AG08395 (cell line): ENCODE data around the gene GPM6B.

Source experiments
- DNase-seq: peaks from one replicate; pipeline ENCODE4 v3.0.0; 2012; ENCODE audit warnings: mixed read lengths, low spot score

Gene GPM6B, protein sequence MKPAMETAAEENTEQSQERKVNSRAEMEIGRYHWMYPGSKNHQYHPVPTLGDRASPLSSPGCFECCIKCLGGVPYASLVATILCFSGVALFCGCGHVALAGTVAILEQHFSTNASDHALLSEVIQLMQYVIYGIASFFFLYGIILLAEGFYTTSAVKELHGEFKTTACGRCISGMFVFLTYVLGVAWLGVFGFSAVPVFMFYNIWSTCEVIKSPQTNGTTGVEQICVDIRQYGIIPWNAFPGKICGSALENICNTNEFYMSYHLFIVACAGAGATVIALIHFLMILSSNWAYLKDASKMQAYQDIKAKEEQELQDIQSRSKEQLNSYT

DNA sequence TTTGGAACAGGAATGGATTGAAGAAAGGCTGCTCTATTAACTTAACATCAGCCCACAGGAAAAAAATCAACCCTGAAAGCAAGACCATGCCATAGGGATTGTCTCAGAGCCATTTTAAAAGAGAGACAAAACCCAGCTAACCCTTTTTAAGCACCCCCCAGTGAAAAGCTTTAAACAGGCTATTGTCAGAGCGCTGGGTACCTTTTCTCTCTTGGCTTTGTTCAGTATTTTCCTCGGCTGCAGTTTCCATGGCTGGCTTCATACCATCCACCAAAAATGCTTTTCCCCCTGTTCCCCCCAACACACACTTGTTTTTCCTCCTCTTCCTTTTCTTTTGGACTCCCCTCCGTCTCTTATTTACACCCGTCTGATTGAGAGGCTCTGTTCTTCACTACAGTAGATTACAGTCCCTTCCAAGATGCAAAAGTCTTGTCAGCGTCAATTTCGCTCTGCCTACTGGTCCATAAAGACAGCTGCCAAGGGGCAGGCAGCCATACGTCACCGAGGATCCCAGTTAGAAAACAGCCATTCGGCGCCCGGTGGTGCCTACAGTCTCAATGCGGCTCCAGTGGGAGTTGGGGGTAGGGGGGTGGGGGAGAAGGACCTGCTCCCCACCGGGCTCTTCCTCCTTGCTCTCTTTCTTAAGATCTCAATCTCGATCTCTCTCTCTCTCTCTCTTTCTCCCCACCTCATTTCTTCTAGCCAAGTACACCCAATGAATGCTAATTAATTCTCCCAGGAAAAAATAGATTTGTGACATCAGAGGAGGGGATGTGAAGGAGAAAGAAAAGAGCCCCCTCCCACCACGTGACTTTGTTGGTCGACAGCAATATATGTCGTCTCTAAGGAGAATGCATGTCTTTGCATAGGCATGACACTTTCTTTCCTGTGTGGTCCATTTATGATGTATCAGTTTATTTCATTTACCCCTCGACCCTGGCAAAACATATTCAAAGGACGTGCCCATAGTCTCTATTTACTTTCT is at the start of gene GPM6B:
Gene GPM6B, minus strand, starts transcription at position 451 of the 985 bp plus-strand sequence. Its CDS starts 189 bp downstream, at position 262.
- DNase-seq, result no peak

DNA sequence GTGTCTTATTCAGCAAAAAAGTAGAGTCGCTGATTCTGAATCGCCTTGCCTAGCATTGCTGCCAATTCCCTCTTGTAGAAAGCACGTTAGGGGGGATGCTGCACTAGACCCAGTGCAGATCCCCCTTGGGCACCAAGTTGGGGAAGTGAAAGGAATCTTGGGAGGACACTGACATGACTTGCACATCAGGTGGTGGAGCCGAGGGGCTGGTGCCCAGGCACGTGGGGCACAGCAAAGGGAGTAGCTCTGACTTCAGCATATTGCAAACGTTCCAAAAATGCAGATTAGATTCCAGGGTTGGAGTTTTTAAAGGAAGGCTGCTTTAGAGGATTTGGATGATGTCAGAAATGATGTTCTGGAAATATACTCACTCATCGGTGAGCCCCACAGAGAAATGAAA is 47.4 kb upstream of the GPM6B start:
- DNase-seq, result no peak

DNA sequence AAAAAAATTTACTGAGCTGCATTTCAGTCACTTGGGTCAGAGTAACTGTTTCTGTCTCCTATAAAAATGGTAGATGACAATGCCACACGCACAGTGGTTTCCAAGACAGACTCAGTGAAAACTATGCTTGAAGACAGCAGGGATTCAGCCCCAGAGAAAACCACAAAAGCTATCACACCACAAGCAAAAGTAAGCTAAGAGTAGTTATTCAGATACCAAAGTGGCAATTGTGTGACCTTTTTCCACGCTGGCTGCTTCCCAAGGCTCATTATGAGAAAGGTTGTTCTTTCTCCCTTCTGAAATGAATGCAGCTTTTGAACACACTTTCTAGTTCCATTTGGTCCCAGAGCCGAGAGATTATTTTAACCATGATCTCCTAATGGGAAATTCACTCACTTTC is 46.4 kb upstream of the GPM6B start:
- no peak for DNase-seq

DNA sequence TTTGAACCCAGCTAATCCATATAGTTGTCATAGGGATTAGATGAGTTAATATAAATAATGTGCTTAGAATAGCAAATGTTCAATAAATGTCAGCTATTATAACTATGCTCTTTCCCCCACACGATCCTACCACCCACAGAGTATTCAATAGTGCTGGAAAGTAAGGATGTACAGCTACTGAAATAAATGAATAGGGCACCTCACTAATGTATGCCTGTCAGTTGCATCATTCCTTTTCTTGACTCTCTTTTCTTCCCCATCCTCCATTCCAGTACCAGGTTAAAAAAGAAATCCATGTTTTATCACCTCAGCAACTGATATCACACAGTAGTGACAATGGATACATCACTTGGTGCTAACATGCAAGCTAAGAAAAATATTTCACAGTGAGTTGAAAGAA is 42.8 kb upstream of the GPM6B start:
- DNase-seq, result no peak

DNA sequence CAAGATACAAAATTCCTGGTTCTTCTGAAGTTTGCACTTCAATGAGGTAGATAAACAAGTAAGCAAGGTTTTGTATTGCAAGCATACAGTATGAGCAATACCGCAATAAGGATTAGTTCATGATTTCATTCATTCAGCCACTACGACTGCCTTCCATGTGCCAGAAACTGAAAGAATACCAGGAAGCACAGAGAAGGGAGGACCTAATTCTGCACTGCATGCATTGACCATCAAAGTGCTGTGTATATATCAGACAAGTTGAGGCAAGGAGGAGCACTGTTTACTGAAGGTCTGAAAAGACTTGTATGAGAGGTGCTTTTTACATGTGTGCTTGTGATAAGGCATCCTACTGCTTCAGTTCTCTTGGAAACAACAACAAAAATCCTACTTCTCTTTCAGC is 40.9 kb upstream of the GPM6B start:
- DNase-seq, result no peak

DNA sequence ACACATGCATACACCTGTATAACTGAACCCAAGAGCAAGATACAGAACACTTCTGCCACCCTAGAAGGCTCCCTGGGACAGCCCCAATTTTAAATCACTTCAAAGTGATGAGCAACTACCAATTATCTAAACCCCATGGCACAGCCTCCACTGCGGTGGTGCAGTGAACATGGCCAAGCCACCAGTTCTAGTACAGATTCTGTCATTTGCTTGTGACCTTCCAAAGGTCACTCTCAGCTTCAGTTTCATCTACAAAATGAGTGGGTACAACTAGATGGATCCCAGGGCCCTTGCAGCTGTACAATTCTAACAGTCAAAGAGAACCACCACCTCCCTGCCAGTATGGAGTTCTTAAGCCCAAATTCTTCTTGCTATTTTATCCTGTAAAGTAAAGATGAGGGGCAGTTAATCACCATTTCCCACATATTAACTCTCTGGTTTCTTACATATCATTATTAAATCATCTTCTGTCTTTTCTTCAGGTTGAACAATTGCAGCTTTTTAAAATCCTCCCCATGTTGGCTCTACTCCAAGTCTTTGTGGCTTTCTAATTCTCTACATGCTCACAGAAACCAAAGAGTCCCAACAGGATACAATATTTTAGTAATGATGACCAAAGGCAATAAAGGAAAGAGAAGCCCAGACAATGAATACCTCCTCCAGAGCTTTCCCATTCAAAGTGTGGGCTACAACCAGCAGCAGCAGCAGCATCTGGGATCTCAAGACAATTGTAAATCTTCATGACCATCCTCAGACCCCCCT is 39.0 kb upstream of the GPM6B start:
- no peak for DNase-seq

DNA sequence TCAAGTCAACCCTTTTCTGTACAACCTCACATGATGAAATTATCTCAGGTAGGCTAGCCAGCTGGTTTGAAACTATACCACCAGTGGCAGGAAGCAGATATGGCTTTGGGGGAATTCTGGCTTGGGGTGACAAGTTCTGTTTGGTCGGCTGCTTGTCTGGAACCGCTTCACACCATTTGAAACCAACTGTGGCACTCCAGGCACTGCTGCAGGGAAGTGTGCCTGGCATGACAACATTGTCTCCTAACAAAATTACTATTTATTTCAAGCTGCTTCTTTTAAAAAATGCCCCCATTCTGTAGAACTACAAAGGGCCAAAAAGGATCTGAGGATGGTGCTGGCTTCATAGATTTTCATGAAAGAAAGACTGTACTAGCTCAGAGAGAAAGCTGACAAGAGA is 37.1 kb upstream of the GPM6B start:
- no peak for DNase-seq

DNA sequence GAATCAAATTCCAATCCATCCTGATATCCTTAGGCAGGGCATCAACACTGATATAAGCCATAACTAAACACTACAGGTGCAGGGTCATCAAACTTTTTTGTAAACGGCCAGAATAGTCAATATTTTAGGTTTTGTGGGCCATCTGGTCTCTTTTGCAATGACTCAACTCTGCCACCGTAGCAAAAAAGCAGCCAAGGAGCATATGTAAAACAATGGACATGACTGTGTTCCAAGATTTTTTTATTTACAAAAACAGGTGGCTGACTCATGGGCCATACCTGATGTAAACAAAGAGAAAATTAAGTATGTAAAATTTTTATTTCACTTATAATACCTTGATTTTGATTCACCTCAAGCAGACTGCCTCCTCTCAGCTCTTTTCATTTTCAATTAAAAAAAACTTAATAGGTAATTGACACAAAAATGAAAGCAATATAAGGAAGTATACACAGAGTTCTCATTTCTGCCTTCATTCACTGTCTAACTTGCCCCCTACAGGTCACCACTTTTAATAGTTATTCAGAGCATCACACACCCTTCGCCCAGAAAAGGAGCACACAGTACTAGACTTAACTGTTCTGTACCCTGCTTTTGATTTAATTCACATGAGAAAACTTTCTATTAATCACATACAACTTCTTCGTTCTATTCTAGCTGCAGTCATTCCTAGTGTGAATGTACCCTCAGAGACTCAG is 35.3 kb upstream of the GPM6B start:
- no peak for DNase-seq

DNA sequence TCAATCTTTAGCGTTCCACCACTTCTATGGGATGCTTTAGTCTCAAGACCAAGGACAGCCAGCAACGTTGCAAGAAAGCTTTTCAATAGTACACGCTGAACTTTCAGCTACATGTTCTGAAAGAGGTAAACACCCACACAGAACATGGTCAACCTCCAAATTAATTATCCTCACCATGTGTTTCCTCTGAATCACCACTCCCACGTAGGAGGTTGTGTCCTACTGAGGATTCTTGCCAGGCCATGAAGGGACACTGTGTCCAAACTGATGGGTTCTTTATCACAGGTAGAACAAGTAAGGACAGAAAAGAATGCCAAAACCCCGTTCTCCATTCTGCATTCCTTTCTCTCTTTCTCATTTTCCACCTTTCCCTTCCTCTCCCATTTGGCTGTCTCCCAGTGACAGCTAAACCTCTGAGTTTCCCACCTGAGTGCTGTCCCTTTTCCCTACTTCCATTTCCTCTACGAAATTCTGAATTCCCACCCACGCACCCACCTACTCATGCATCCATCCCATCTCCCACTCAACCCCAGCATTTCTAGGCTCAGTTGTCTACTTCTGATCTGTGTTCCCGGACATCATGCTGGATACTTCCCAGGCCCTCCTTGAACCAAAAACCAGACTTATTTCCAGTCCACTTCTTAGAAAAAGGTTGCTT is 29.0 kb upstream of the GPM6B start:
- no peak for DNase-seq

DNA sequence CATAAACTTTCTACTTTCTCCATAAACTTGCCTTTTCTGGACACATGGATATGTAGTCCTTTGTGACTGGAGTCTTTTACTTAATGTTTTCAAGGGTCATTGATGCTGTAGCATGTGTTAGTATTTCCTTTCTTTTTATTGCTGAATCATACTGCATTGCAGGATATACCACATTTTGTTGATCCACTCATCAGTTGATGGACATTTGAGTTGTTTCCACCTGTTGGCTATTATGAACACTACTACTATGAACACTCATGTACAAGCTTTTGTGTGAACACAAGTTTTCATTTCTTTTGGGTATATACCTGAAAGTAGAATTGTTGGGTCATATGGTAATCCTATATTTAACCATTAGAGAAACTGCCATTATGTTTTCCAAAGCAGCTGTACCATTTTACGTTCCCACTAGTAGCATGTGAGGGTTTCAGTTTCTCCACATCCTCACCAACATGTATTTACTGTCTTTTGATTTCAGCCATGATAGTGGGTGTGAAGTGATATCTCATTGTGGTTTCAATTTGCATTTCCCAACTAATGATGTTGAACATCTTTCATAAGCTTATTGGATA is 26.3 kb upstream of the GPM6B start:
- no peak for DNase-seq

DNA sequence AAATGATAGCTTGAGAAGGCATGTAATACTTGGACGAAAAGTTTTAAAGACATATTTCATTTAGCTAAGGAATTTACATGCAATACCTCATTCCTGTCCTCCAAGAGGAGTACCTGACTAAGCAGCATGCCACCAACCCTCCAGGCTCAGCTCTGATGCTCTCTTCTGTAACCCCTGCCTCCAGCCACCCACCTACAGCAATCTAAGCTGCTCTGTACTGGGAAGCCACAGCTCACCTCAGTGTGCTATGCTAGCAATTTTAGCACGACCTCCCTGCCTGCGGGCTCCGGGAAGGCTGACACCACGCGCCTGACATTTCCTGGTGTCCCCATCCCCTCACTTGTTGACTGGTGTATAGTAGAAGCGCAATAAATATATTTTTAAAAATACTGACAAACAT is 23.2 kb upstream of the GPM6B start:
- no peak for DNase-seq

DNA sequence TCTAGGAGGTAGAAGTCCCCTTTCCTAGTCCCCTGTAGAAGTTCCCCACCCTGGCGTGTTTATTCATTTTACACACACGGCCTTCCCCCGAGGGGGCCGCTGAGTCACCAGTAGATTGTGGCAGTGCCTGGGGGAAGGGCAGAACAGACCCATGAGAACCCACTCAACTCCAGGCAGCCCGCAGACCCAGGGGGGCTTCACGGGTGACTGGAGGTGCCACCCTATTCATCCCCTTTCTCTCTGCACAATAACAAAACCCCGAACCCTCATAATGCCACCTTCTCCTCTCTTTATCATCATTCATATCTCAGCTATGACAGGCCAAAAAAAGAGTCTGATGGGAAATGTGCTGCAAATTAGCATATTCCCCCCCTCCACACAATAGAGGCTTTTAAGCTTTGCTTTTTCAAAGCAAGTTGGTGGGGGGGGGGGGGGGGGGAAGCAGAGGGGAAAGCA is 20.4 kb upstream of the GPM6B start:
- no peak for DNase-seq

DNA sequence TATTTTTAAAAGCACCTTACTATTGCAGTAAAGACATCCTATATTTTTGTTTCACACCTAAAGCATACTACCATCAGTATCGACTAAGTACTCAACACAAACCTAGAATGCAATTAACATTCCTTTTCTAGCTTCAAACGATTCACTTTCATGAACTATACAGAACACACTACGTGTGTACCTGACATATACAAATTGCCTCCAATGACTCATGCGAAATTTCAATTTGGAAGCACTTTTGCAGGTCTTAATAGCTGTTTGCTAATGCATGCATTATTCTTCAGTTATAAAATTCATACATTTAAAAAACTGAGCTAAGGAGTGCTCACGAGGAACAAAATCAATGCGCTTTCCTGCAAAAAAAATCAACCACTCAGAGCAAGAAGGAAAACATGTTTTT is 19.7 kb upstream of the GPM6B start:
- DNase-seq, result no peak

DNA sequence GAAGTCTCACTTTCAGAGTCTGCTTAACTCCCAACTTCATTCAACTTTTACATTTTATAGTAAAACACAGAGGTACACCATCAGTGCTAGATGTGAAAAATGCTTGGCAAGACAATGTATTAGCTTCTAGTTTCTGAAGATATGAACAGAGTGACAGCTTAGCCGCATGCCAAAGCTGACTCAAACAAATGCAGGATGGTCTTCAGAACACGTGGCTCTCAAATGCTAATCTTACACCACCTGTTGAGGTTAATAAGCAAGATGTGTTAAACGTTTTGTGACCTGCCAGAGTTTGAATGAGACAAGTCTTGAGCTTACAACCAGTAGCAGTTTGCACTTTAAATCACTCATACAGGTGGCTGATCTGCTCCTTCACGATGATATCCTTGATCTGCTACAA is 18.9 kb upstream of the GPM6B start:
- DNase-seq, result no peak

DNA sequence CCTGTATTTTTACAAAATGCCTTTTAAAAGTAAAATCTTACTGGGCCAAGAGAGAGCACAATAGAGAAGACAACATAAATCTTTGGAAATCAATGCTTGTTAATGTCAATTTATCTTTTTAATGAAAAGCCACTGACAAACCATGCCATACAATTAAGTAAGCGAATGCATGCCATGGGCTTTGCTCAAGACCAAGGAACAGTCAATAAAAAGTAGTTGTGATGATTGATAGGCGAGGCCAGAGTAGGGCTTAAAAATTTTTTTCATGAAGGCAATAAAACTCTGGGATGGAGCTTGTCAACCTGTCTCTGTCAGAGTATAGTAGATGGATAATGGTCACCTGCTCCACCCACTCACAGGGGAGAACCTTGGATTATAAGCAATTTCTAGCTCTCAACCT is 17.5 kb upstream of the GPM6B start:
- no peak for DNase-seq

DNA sequence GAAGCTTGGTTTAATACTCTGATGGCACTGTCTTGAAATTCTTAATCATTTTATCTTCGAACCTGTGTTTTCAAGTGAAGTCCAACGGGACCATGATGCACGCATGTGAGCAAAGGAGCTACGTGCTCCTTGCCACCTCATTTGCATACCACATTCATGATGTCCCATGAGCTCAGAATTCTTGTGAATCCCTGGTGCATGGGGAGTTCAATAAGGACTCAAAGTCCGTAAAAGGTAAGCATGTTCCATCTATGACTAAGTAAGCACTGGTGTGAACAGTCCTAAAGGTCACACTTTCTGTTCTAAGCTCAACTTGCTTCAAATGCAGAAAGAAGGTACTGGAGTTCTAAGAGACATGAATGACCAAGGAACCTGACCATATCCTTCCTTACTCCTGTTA is 13.1 kb upstream of the GPM6B start:
- no peak for DNase-seq

DNA sequence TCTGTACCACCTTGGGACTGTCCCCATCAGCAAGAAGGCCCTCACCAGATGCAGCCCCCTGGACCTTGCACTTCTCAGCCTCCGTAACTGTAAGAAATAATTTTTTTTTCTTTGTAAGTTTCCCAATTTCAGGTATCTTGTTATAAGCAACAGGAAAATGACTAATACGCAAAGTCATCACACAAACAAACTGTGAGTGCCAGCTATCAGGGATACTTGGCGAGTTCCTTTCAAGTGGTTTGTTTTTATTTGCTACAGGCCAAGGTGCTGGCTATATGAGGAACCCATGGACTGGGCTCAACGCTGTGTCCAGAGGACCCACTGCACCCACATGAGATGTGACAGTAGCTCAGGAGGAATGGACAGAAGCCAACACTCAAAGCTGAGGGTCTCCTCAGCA is 11.5 kb upstream of the GPM6B start:
- no peak for DNase-seq

DNA sequence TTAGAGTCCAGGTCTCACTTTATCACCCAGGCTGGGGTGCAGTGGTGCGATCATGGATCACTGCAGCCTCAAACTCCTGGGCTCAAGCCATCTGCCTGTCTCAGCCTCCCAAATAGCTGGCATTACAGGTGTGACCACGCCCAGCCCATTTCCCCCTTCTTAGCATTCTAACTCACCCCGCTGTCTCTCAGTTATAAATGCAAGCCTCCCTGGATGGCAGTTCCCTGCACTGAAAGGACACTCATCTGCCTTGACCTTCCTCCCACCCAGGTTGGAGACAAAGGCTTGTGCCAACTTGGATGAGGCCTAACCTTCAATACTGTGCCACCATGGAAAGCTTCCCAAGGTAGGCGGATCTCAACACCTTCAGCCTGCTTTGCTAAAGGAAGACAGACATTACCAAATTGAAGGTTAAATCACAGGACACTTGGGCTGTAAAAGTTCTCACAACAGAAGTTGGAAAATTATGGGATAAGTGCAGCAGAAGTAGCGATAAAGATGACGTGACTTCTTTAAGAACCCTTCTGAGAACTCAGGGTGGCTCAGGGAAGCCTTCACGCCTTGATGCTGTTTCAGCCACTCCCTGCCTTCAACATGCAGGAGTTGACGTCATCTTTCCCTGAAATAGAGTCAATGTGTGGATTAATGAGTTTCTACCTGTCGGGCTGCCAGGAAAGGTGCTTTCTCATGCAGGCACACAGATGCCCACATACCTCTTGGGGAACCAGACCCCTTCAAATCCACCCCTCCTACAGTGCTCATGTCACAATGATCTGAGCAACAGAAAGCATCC is 10.6 kb upstream of the GPM6B start:
- no peak for DNase-seq

DNA sequence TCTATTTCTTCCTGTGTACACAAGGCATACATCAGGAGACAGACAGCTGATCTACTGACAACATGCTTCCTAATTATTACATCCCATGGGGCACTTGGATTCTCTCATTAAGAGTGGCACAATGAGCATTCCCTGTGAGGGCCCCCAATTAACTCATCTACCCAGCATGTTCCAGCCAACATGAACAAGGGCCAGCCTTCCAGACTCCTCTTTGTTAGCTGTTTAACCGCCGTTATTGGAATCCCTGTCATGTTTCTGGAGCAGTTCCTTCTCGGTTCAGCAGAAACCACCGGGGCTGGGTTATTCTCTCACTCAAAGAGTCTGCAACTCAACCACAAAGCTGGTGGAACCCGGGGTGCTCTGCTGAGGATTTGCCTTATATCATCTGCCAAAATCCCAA is 9.9 kb upstream of the GPM6B start:
- DNase-seq, result no peak

DNA sequence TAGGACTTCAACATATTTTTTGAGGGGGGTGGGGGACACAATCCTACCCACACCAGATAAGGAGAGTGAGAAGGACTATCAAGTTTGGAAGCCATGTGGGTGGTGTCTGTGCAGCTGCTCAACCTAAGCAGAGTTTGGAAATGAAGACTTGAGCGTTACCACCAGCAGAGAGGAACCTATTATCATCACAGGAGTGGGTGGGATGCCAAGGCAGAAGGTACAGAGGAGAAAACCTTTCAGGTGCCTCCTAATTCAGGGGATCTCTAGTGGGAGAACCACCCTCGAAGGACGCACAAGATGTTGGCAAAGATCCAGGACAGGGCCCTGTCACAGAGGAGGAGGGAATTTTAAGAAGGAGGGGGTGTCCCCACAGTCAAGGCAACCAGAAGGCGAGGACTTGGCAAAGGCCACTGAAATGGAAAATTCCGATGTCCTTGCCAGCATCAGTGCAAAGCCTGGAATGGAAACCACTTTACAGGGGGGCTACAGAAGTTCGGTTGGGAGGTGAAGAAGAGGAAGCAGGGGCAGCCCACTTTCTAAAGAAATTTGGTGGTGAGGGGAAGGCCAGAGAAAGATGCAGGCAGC is 8.4 kb upstream of the GPM6B start:
- DNase-seq, result no peak
